HepG2 (cell line): ENCODE results near the gene L3MBTL1. TPM values are rescaled to one million over a fixed set of nuclear protein-coding genes. Genes with fewer than 3 reads are reported as not detected.

Source experiments
- HMGA1 ChIP-seq: sonication (generic); formaldehyde crosslinking; conservative IDR thresholded peaks from 2 replicates; pipeline ENCODE4 v1.4.0; 2020; ENCODE audit warnings: missing genetic modification reagents
- KLF12 ChIP-seq: sonication (generic); formaldehyde crosslinking; IDR thresholded peaks from 2 replicates; pipeline ENCODE4 v1.4.0; 2020; ENCODE audit warnings: missing genetic modification reagents, borderline replicate concordance
- MAZ ChIP-seq, 2 experiments: sonication (generic) in 1 of 2; formaldehyde crosslinking in 1 of 2; IDR thresholded peaks; 2 replicates each; pipeline versions ENCODE4 v1.5.0 to v1.6.1; 2012 to 2020; ENCODE audit warnings: low read depth in 2 of 2, mild to moderate bottlenecking in 2 of 2, borderline replicate concordance in 1 of 2, improper control_type of control experiment in 1 of 2, low read length in 1 of 2, missing genetic modification reagents in 1 of 2, moderate library complexity in 1 of 2
- MTA1 ChIP-seq: sonication (generic); formaldehyde crosslinking; IDR thresholded peaks from 2 replicates; pipeline ENCODE4 v1.4.0; 2020; ENCODE audit warnings: missing genetic modification reagents, mild to moderate bottlenecking, borderline replicate concordance
- MXI1 ChIP-seq: IDR thresholded peaks from 3 replicates; pipeline ENCODE4 v1.6.1; 2012; ENCODE audit warnings: low read depth, low read length, inconsistent platforms, borderline replicate concordance
- PCBP1 ChIP-seq: fragments of 200-400 bp; formaldehyde crosslinking; IDR thresholded peaks from 2 replicates; pipeline ENCODE4 v1.6.1; 2017; ENCODE audit warnings: mild to moderate bottlenecking, low read depth, low read length, borderline replicate concordance
- RAD21 ChIP-seq: fragments of 450-650 bp; formaldehyde crosslinking; IDR thresholded peaks from 2 replicates; pipeline ENCODE4 v1.5.0; 2020; ENCODE audit warnings: mild to moderate bottlenecking
- RORA ChIP-seq: sonication (generic); formaldehyde crosslinking; IDR thresholded peaks from 2 replicates; pipeline ENCODE4 v1.5.0; 2020; ENCODE audit warnings: mild to moderate bottlenecking, missing genetic modification reagents, moderate library complexity
- SAP130 ChIP-seq: IDR thresholded peaks from 2 replicates; pipeline ENCODE4 v1.6.1; 2016; ENCODE audit warnings: low read depth
- SMAD9 ChIP-seq: sonication (generic); formaldehyde crosslinking; IDR thresholded peaks from 2 replicates; pipeline ENCODE4 v1.5.1; 2020; ENCODE audit warnings: mild to moderate bottlenecking, missing genetic modification reagents
- SP5 ChIP-seq: IDR thresholded peaks from 2 replicates; pipeline ENCODE4 v1.6.1; 2016; ENCODE audit warnings: low read depth, borderline replicate concordance
- ZBTB1 ChIP-seq: sonication (generic); formaldehyde crosslinking; IDR thresholded peaks from 2 replicates; pipeline ENCODE4 v1.4.0; 2020; ENCODE audit warnings: missing genetic modification reagents, borderline replicate concordance
- ZNF263 ChIP-seq: sonication (generic); formaldehyde crosslinking; IDR thresholded peaks from 2 replicates; pipeline ENCODE4 v1.4.0; 2020; ENCODE audit warnings: missing genetic modification reagents
- ZNF280D ChIP-seq: sonication (generic); formaldehyde crosslinking; IDR thresholded peaks from 2 replicates; pipeline ENCODE4 v1.5.1; 2020; ENCODE audit warnings: mild to moderate bottlenecking, missing genetic modification reagents
- ZNF30 ChIP-seq: sonication (generic); formaldehyde crosslinking; IDR thresholded peaks from 2 replicates; pipeline ENCODE4 v1.5.0; 2020; ENCODE audit warnings: mild to moderate bottlenecking, missing genetic modification reagents
- ZNF549 ChIP-seq: sonication (generic); formaldehyde crosslinking; IDR thresholded peaks from 2 replicates; pipeline ENCODE4 v1.5.0; 2020; ENCODE audit warnings: missing genetic modification reagents
- ZNF607 ChIP-seq: sonication (generic); formaldehyde crosslinking; IDR thresholded peaks from 2 replicates; pipeline ENCODE4 v1.5.1; 2020; ENCODE audit warnings: missing genetic modification reagents, mild to moderate bottlenecking, borderline replicate concordance
- ZNF768 ChIP-seq: sonication (generic); formaldehyde crosslinking; IDR thresholded peaks from 2 replicates; pipeline ENCODE4 v1.4.0; 2020; ENCODE audit warnings: missing genetic modification reagents
- ZSCAN12 ChIP-seq: sonication (generic); formaldehyde crosslinking; IDR thresholded peaks from 2 replicates; pipeline ENCODE4 v1.9.0; 2021; ENCODE audit warnings: mild to moderate bottlenecking, missing genetic modification reagents
- polyA plus RNA-seq, 8 experiments: library from polyadenylated mRNA; depleted of rRNA in 3 of 8; stranded (reverse) in 7 of 8; unstranded in 1 of 8; fragments of >200 nt; fragmentation: Illumina TruSeq in 4 of 8; extraction: Trizol in 4 of 8; gene quantifications; 2 replicates each; pipeline versions ENCODE4 v1.2.1 to v1.2.3, GENCODE V29; 2011 to 2016; ENCODE audit warnings: low read depth in 4 of 8, missing spikeins in 1 of 8, mixed read lengths in 1 of 8; ENCODE audit not compliant: insufficient read depth in 1 of 8
- total RNA-seq, 5 experiments: library from RNA; depleted of rRNA; stranded (reverse); fragments of >200 nt; fragmentation: Illumina TruSeq; extraction: Trizol; gene quantifications; 2 replicates each; pipeline ENCODE4 v1.2.3, GENCODE V29; 2016; ENCODE audit warnings: low read depth in 1 of 5
- TF ChIP-seq, protein P1 (sequence below): sonication (generic); formaldehyde crosslinking; IDR thresholded peaks from 2 replicates; pipeline ENCODE4 v1.4.0; 2020; ENCODE audit warnings: missing genetic modification reagents, borderline replicate concordance
- TF ChIP-seq, protein P2 (sequence below): sonication (generic); formaldehyde crosslinking; IDR thresholded peaks from 2 replicates; pipeline ENCODE4 v1.8.0; 2023; ENCODE audit warnings: mild to moderate bottlenecking, missing genetic modification reagents

L3MBTL1 gene
- total and polyA plus RNA-seq, 2 of the 13 experiments (the other 11 are each of a cell fraction or from before 2014, with no cell fraction given): 9.0 to 17.8 TPM

DNA sequence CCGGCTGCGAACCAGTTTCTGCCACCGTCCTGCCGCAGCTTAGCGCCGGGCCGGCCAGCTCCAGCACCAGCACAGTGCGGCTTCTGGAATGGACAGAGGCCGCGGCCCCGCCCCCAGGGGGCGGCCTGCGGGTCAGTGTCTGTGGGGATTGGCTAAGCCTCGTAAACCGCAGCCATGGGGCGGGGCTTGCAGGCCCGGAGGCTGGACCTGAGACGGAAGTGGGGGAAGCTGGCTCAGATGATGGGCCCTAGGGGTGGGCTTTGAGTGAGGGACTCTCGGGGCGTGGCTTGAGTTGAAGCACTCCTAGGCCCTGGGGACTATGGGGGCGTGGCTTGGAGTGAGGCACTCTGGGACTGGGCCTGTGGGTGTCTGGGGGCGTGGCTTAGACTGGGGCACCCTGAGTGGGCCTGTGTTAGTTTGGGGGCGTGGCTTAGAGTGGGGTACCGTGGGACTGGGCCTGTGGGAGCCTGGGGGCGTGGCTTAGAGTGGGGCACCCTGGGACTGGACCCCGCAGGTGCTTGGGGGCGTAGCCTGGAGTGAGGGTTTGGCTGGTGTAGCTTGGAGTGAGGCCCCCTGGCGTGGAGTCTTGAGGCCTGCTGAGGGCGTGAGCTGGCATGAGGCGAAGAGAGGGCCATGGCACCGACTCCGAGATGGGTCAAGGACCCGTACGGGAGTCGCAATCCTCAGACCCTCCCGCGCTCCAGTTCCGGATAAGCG lies 6.6 kb downstream of the L3MBTL1 start (continued):
- TF ChIP-seq ZBTB1 (CRISPR knock-in tag) (no peak), RORA (no peak), KLF12 (CRISPR knock-in tag) (0 out of 2 replicates have a peak, but pooled peaks have one; percentile 50), HMGA1 (CRISPR knock-in tag) (no peak), SAP130 (CRISPR knock-in tag) (peak; percentile 75), ZNF280D (CRISPR knock-in tag) (no peak; the same call in 1 of the 2 replicates), SP5 (CRISPR knock-in tag) (peak; percentile 0; the same call in 1 of the 2 replicates), MAZ (IDR thresholded peaks at IDR 0.05; ENCODE audit: borderline replicate concordance, low read depth, low read length) (peak; percentile 74; the same call in 1 of the 2 replicates), MAZ (CRISPR knock-in tag; IDR thresholded peaks at IDR 0.05; ENCODE audit: low read depth) (peak; percentile 80), PCBP1 (peak; percentile 74; the same call in 1 of the 2 replicates), ZNF549 (CRISPR knock-in tag) (no peak), ZSCAN12 (CRISPR knock-in tag) (no peak), ZNF768 (CRISPR knock-in tag) (peak; percentile 50; the same call in 1 of the 2 replicates), RAD21 (peak; percentile 69), MTA1 (CRISPR knock-in tag) (peak; percentile 19; the same call in 1 of the 2 replicates), ZNF263 (0 out of 2 replicates have a peak, but pooled peaks have one; percentile 46), ZNF30 (CRISPR knock-in tag) (no peak), ZNF607 (CRISPR knock-in tag) (0 out of 2 replicates have a peak, but pooled peaks have one; percentile 21), MXI1 (peak; percentile 50; the same call in 1 of the 3 replicates), SMAD9 (CRISPR knock-in tag) (0 out of 2 replicates have a peak, but pooled peaks have one; percentile 40)
- TF ChIP-seq, protein P1, sequence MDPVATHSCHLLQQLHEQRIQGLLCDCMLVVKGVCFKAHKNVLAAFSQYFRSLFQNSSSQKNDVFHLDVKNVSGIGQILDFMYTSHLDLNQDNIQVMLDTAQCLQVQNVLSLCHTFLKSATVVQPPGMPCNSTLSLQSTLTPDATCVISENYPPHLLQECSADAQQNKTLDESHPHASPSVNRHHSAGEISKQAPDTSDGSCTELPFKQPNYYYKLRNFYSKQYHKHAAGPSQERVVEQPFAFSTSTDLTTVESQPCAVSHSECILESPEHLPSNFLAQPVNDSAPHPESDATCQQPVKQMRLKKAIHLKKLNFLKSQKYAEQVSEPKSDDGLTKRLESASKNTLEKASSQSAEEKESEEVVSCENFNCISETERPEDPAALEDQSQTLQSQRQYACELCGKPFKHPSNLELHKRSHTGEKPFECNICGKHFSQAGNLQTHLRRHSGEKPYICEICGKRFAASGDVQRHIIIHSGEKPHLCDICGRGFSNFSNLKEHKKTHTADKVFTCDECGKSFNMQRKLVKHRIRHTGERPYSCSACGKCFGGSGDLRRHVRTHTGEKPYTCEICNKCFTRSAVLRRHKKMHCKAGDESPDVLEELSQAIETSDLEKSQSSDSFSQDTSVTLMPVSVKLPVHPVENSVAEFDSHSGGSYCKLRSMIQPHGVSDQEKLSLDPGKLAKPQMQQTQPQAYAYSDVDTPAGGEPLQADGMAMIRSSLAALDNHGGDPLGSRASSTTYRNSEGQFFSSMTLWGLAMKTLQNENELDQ (CRISPR knock-in tag): no peak
- TF ChIP-seq, protein P2, sequence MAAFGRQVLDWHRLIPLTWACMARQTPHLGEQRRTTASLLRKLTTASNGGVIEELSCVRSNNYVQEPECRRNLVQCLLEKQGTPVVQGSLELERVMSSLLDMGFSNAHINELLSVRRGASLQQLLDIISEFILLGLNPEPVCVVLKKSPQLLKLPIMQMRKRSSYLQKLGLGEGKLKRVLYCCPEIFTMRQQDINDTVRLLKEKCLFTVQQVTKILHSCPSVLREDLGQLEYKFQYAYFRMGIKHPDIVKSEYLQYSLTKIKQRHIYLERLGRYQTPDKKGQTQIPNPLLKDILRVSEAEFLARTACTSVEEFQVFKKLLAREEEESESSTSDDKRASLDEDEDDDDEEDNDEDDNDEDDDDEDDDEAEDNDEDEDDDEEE (CRISPR knock-in tag): peak; percentile 94; the same call in 1 of the 2 replicates
